Parathyroid adenoma (tissue), 2 donors: ENCODE measurements around the gene ST6GALNAC3.

ENCODE experiments used
- H2AFZ ChIP-seq: fragments of 300-600 bp; sonication (generic); one replicate; pipeline ENCODE4 v1.7.0; 2017; ENCODE audit warnings: antibody characterized with exemption, mild to moderate bottlenecking
- H3K27ac ChIP-seq: fragments of 300-600 bp; sonication (generic); one replicate; pipeline ENCODE4 v1.7.0; 2017
- H3K27me3 ChIP-seq: fragments of 300-600 bp; sonication (generic); one replicate; pipeline ENCODE4 v1.7.0; 2017; ENCODE audit warnings: low read length; ENCODE audit not compliant: control insufficient read depth, insufficient read depth
- H3K36me3 ChIP-seq: fragments of 300-600 bp; sonication (generic); one replicate; pipeline ENCODE4 v1.7.0; 2017; ENCODE audit warnings: low read length; ENCODE audit not compliant: control insufficient read depth, insufficient read depth
- H3K4me1 ChIP-seq: fragments of 300-600 bp; sonication (generic); one replicate; pipeline ENCODE4 v1.7.0; 2017; ENCODE audit warnings: control low read depth
- H3K4me2 ChIP-seq: fragments of 300-600 bp; sonication (generic); one replicate; pipeline ENCODE4 v1.7.0; 2017; ENCODE audit warnings: low read length
- H3K4me3 ChIP-seq: fragments of 300-600 bp; sonication (generic); one replicate; pipeline ENCODE4 v1.7.0; 2017; ENCODE audit warnings: low read depth, low read length
- H3K79me2 ChIP-seq: fragments of 300-600 bp; sonication (generic); one replicate; pipeline ENCODE4 v1.7.0; 2017; ENCODE audit warnings: control low read depth
- H3K9ac ChIP-seq: fragments of 300-600 bp; sonication (generic); one replicate; pipeline ENCODE4 v1.7.0; 2017; ENCODE audit warnings: mild to moderate bottlenecking
- H3K9me3 ChIP-seq: fragments of 300-600 bp; sonication (generic); one replicate; pipeline ENCODE4 v1.7.0; 2017; ENCODE audit warnings: low read length; ENCODE audit not compliant: control insufficient read depth
- TF ChIP-seq, protein P1 (sequence below): fragments of 300-600 bp; sonication (generic); IDR thresholded peaks from one replicate; pipeline ENCODE4 v1.7.0; 2017; ENCODE audit warnings: antibody characterized with exemption, mild to moderate bottlenecking
- donor health status: primary hyperparathyroidism.

ST6GALNAC3 gene

DNA sequence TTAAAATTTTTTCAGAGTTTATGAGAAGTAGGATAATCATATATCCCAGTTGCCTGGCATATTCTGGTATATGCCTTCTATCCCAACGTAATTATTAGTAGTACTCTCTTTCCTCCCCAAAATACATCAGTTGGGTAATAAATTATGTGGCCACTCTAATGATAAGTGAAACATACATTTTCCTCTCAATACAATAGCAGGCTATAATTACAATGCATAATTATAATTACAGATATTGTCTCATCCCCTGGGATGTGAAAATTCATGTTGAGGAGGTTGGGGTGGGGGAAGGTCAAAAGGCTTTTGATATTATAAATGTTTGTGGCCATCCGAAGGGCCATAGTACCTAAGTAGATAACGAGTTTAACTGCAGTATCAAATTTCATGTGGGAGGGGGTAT, 277.1 kb downstream of the ST6GALNAC3 start:
- Histone ChIP-seq H3K9me3 (no peaks in the 10 kb centered on the region), H3K9ac (no peak overlapping the region), H3K4me1 (no peaks in the 10 kb centered on the region), H3K27ac (no peak overlapping the region), H3K4me2 (no peak overlapping the region), H3K79me2 (no peaks in the 10 kb centered on the region), H2AFZ (no peak overlapping the region), H3K36me3 (no peaks in the 10 kb centered on the region), H3K4me3 (no peak overlapping the region), H3K27me3 (no peaks in the 10 kb centered on the region)
- TF ChIP-seq, protein P1, sequence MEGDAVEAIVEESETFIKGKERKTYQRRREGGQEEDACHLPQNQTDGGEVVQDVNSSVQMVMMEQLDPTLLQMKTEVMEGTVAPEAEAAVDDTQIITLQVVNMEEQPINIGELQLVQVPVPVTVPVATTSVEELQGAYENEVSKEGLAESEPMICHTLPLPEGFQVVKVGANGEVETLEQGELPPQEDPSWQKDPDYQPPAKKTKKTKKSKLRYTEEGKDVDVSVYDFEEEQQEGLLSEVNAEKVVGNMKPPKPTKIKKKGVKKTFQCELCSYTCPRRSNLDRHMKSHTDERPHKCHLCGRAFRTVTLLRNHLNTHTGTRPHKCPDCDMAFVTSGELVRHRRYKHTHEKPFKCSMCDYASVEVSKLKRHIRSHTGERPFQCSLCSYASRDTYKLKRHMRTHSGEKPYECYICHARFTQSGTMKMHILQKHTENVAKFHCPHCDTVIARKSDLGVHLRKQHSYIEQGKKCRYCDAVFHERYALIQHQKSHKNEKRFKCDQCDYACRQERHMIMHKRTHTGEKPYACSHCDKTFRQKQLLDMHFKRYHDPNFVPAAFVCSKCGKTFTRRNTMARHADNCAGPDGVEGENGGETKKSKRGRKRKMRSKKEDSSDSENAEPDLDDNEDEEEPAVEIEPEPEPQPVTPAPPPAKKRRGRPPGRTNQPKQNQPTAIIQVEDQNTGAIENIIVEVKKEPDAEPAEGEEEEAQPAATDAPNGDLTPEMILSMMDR = no peak

DNA sequence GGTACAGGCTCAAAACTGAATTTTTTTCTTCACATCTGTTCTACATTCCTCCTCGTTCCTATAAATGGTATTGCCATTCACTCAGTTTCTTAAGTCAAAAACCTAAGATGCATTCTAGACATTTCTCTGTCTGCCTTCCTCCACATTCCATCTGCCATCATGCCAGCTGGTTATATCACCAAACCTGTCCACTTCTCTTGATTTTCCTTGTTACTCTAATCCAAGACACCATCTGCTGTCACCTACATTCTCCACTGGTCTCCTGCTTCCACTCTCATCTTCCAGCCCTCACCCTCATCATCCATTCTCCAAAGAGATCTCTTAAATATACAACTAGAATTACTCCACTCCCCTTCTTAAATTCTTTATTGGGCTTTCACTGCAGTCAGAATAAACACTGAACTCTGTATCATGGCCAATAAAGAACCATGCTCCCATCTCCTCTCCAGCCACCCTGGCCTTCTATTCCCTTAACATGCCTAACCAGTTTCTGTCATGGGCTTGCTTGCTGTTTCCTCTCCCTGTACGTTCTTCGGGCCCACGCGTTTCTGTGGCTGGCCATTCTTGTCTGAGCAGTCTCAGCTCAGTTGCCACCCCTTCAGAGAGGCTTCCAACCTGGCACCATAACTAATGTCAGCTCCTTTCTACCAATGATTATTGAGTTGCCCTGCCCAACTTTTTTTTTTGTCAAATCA, 278.3 kb downstream of the ST6GALNAC3 start:
- Histone ChIP-seq H2AFZ (no peak overlapping the region), H3K79me2 (no peaks in the 10 kb centered on the region), H3K27ac (no peak overlapping the region), H3K36me3 (no peaks in the 10 kb centered on the region), H3K9me3 (no peaks in the 10 kb centered on the region), H3K4me3 (no peak overlapping the region), H3K27me3 (no peaks in the 10 kb centered on the region), H3K4me1 (no peaks in the 10 kb centered on the region), H3K4me2 (no peak overlapping the region), H3K9ac (no peak overlapping the region)
- TF ChIP-seq, protein P1 = no peak

DNA sequence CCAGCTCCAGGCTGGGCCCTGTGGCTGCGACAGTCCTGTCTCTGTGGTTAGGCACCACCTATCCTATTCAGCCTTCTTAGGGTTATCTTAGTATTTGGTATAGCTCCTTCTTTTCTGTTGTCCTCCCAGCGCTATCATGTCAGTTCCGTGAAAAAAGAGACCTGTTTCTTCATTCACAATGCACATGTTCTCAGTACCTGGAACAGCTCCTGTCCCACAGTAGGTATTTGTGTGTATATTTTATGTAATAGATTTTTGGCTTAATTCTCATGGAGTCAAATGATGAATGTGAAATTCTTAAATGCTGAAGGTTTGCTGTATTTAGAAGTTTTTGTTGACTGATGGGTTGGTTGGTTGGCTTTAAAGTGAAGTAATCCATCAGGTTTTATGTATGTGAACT, 279.7 kb downstream of the ST6GALNAC3 start:
- Histone ChIP-seq H3K36me3 (no peaks in the 10 kb centered on the region), H3K79me2 (no peaks in the 10 kb centered on the region), H3K4me3 (no peak overlapping the region), H3K27me3 (no peaks in the 10 kb centered on the region), H2AFZ (no peak overlapping the region), H3K9ac (no peak overlapping the region), H3K4me1 (no peaks in the 10 kb centered on the region), H3K4me2 (no peak overlapping the region), H3K27ac (no peak overlapping the region), H3K9me3 (no peaks in the 10 kb centered on the region)
- TF ChIP-seq, protein P1 = no peak

DNA sequence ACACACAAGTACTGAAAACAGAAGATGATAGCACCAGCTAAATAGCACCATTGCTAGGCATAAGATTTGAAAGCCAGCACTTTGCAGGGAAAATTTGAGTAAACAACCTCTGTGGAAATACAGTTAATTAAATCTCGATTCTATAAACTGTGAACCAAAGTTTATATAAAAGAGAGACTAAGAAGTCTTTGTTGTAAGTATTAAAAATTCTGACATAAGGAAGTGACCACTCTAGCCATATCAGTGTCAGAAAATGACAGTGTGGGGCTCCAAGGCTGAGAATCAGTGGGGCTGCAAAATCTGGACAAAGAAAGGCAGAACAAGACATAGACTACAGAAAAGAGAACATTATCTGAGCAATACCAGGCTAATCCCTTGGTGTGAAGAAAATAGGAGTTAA, 292.2 kb downstream of the ST6GALNAC3 start:
- Histone ChIP-seq H3K79me2 (no peaks in the 10 kb centered on the region), H3K4me1 (no peaks in the 10 kb centered on the region), H3K27me3 (no peaks in the 10 kb centered on the region), H3K36me3 (no peaks in the 10 kb centered on the region), H3K9ac (no peak overlapping the region), H3K9me3 (no peaks in the 10 kb centered on the region), H3K27ac (no peak overlapping the region), H2AFZ (no peak overlapping the region), H3K4me2 (no peak overlapping the region), H3K4me3 (no peak overlapping the region)
- TF ChIP-seq, protein P1 = no peak

DNA sequence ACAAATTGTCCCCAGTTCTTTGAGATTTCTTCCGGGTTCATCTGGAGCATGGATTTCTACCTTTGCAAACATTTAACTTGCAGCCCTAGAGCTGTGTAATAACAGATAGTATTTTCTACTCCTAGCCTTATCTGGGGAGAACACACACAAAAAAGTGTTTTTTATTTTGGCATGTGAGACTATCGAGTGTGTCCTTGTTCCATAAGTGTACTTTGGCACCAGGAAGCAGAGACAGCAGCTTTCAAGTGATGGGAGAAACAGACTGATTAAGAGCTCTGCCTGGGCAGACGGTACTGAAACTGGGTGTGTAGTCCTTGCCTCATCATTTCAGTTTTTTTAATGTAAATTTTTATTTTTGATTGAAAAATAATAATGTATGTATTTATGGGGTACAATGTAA, 297.4 kb downstream of the ST6GALNAC3 start:
- no peak overlapping the region for H2AFZ ChIP-seq
- no peak overlapping the region for H3K27ac ChIP-seq
- no peaks in the 10 kb centered on the region for H3K9me3 ChIP-seq
- TF ChIP-seq, protein P1 = no peak
- H3K4me3 ChIP-seq = no peak overlapping the region
- H3K27me3 ChIP-seq = no peaks in the 10 kb centered on the region
- no peaks in the 10 kb centered on the region for H3K36me3 ChIP-seq
- no peaks in the 10 kb centered on the region for H3K4me1 ChIP-seq
- no peak overlapping the region for H3K9ac ChIP-seq
- no peak overlapping the region for H3K4me2 ChIP-seq
- H3K79me2 ChIP-seq = no peaks in the 10 kb centered on the region
